ENCODE measurements around the gene LINGO1. TPM values are rescaled to one million over a fixed set of nuclear protein-coding genes. Genes with fewer than 3 reads are reported as not detected.

LINGO1 gene
- total and polyA plus RNA-seq, 9 of the 15 experiments (the other 6 are each of a cell fraction or from before 2014, with no cell fraction given), result 0.07 to 15.3 (median 2.1) TPM

- FAIRE-seq, result peak; percentile 75
- in situ Hi-C loops (cut with MboI) (no loop called here), intact Hi-C loops (cut with micrococcal nuclease) (no loop called here)
- peak overlapping the region; percentile 89 for H2AFZ ChIP-seq (ENCODE audit: low read depth, low read length)
- H3K4me2 ChIP-seq (ENCODE audit: insufficient read depth, low read length), result peak overlapping the region; percentile 76
- 24% methylated on average over 7 of the region's 18 CpGs for WGBS (ENCODE audit: insufficient coverage, low coverage, missing lambda C conversion rate)
- H3K79me2 ChIP-seq (ENCODE audit: control insufficient read depth, insufficient read depth, low read length), result peaks cover 27% of the 10 kb centered on the region; the same call in 2 of the 3 replicates
- no peaks in the 10 kb centered on the region; the same call in 2 of the 3 replicates for H3K36me3 ChIP-seq (ENCODE audit: control insufficient read depth, insufficient read depth, low read length)
- peaks cover 3% of the 10 kb centered on the region for H3K9me1 ChIP-seq (ENCODE audit: control insufficient read depth, insufficient read depth, low read length)
- H3K9me3 ChIP-seq (replicated peaks; ENCODE audit: control insufficient read depth, insufficient read depth, low read depth, low read length), result no peaks in the 10 kb centered on the region
- no peak for TF ChIP-seq FUS (optimal IDR thresholded peaks at IDR 0.05; ENCODE audit: low read depth, low read length)
- TF ChIP-seq MAZ (CRISPR knock-in tag; conservative IDR thresholded peaks at IDR 0.05 in 1 of 2, IDR thresholded peaks at IDR 0.05 in 1 of 2), result 0 out of 4 replicates have a peak, but pooled peaks of 1 of the 2 experiments have one; percentile 36
- no peak for TF ChIP-seq BRF2 (IDR thresholded peaks at IDR 0.05; ENCODE audit: borderline replicate concordance, insufficient read depth, insufficient read length)
- peak; percentile 36 for TF ChIP-seq KDM5B (IDR thresholded peaks at IDR 0.05; ENCODE audit: insufficient replicate concordance, low read depth, low read length)
- TF ChIP-seq ZFX (CRISPR knock-in tag; IDR thresholded peaks at IDR 0.05), result peak; percentile 46; the same call in 1 of the 2 replicates
- TF ChIP-seq FOXA3 (CRISPR knock-in tag; conservative IDR thresholded peaks at IDR 0.05 in 1 of 2, IDR thresholded peaks at IDR 0.05 in 1 of 2), result no peak
- TF ChIP-seq TEAD4 (IDR thresholded peaks at IDR 0.05; ENCODE audit: low read length), result no peak
- no peak for TF ChIP-seq TEAD4 (CRISPR knock-in tag; IDR thresholded peaks at IDR 0.05; ENCODE audit: borderline replicate concordance)
- peak; percentile 51; the same call in 1 of the 2 replicates for TF ChIP-seq HDGF (IDR thresholded peaks at IDR 0.05)
- peak; percentile 40 for TF ChIP-seq ZFP36 (IDR thresholded peaks at IDR 0.05; ENCODE audit: low read depth, low read length, partially characterized antibody)
- peak; percentile 24; the same call in 1 of the 2 replicates for TF ChIP-seq RBFOX2 (IDR thresholded peaks at IDR 0.05; ENCODE audit: low read depth, low read length)
- 0 out of 2 replicates have a peak, but pooled peaks have one; percentile 41 for TF ChIP-seq ZBTB33 (CRISPR knock-in tag; IDR thresholded peaks at IDR 0.05)
- peak; percentile 35 for ATAC-seq
- no peaks in the 10 kb centered on the region for H4K20me1 ChIP-seq (replicated peaks; ENCODE audit: control insufficient read depth, insufficient read depth, low read length)
- no peaks in the 10 kb centered on the region for H3K27me3 ChIP-seq (ENCODE audit: control insufficient read depth in 2 of 2, insufficient read depth in 2 of 2, low read length in 2 of 2)
- H3K4me3 ChIP-seq, result peak overlapping the region; percentile 5; the same call in 1 of the 2 replicates
- peak overlapping the region; percentile 72 to 81 for H3K9ac ChIP-seq (ENCODE audit: insufficient read depth in 1 of 2, low read depth in 2 of 2, low read length in 2 of 2)
- POLR2A ChIA-PET, result interaction anchor here (0.8 to 1.5 kb wide), 4 partner anchors 10 to 170 kb away, joined by 3 to 8 read pairs (median 6); partner anchors contain the start of gene LINGO1
- peaks cover 41 to 62% of the 10 kb centered on the region in 2 experiments for H3K4me1 ChIP-seq (replicated peaks in 1 of 2; ENCODE audit: control insufficient read depth in 2 of 2, insufficient read depth in 2 of 2, low read length in 2 of 2)
- no TSS peak for BruUV-seq (replicated peaks)
- CTCF ChIA-PET (ENCODE audit: low intra/inter-chr PET ratio), result no interaction called here
- peak overlapping the region; percentile 86 for H3K27ac ChIP-seq (ENCODE audit: extremely low read depth, low read depth, low read length)
- DNase-seq (ENCODE audit: extremely low read depth in 1 of 4, low spot score in 3 of 4), result peak in 3 of 4 experiments; percentile 41 to 63 (median 45)
These were observed 9.6 kb downstream of the LINGO1 start for GRCh38 chr15:77622934-77623754.
